ENCODE measurements around the gene INPP5E.

- TF ChIP-seq, protein P1, sequence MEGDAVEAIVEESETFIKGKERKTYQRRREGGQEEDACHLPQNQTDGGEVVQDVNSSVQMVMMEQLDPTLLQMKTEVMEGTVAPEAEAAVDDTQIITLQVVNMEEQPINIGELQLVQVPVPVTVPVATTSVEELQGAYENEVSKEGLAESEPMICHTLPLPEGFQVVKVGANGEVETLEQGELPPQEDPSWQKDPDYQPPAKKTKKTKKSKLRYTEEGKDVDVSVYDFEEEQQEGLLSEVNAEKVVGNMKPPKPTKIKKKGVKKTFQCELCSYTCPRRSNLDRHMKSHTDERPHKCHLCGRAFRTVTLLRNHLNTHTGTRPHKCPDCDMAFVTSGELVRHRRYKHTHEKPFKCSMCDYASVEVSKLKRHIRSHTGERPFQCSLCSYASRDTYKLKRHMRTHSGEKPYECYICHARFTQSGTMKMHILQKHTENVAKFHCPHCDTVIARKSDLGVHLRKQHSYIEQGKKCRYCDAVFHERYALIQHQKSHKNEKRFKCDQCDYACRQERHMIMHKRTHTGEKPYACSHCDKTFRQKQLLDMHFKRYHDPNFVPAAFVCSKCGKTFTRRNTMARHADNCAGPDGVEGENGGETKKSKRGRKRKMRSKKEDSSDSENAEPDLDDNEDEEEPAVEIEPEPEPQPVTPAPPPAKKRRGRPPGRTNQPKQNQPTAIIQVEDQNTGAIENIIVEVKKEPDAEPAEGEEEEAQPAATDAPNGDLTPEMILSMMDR (IDR thresholded peaks at IDR 0.05) = no peak
- TF ChIP-seq POLR2A (IDR thresholded peaks at IDR 0.05) = no peak
These were observed 15.7 kb upstream of the INPP5E start for GRCh38 chr9:136455043-136456002.

Measured in right lobe of liver (tissue), 4 donors.